Tibial artery (tissue), 4 donors: Measurements from ENCODE around the gene EDEM2.

Source experiments
- DNase-seq, 2 donors: peaks; one replicate each; pipeline ENCODE4 v3.0.0-alpha.2; 2019
- H3K27ac ChIP-seq, 2 donors: fragments of 200-600 bp; sonication (generic) in 1 of 2; 1 replicate in 1 of 2; 2 replicates in 1 of 2; pipeline ENCODE4 v1.5.1; 2018 to 2019; ENCODE audit warnings: mild to moderate bottlenecking in 1 of 2
- H3K27me3 ChIP-seq, 2 donors: fragments of 200-600 bp; sonication (generic) in 1 of 2; one replicate each; pipeline versions ENCODE4 v1.5.1 to v1.6.0; 2016 to 2019
- H3K36me3 ChIP-seq, 3 donors: fragments of 200-600 bp; sonication (generic) in 2 of 3; one replicate each; pipeline ENCODE4 v1.5.1; 2016 to 2019; ENCODE audit warnings: mild to moderate bottlenecking in 2 of 3
- H3K4me1 ChIP-seq, 4 donors: fragments of 200-600 bp; sonication (generic) in 2 of 4; 1 replicate in 3 of 4; 2 replicates in 1 of 4; pipeline ENCODE4 v1.5.1; 2016 to 2019
- H3K4me3 ChIP-seq, 2 donors: fragments of 200-600 bp; sonication (generic) in 1 of 2; 1 replicate in 1 of 2; 2 replicates in 1 of 2; pipeline ENCODE4 v1.5.1; 2018 to 2019; ENCODE audit warnings: mild to moderate bottlenecking in 2 of 2
- H3K9me3 ChIP-seq, 3 donors: fragments of 200-600 bp; sonication (generic) in 1 of 3; one replicate each; pipeline ENCODE4 v1.5.1; 2016 to 2019
- intact Hi-C: fragments of 100-400 bp; cut with DNase I; formaldehyde crosslinking; loops from one replicate; pipeline ENCODE4 v1.15.0; 2023; ENCODE audit warnings: low total_unique reads
- TF ChIP-seq, protein P1 (sequence below), 2 experiments: fragments of 200-600 bp in 1 of 2; fragments of 450-650 bp in 1 of 2; IDR thresholded peaks; one replicate each; pipeline ENCODE4 v1.5.1; 2017 to 2019; ENCODE audit warnings: antibody characterized with exemption in 2 of 2, mild to moderate bottlenecking in 1 of 2, moderate library complexity in 1 of 2

Gene EDEM2

DNA sequence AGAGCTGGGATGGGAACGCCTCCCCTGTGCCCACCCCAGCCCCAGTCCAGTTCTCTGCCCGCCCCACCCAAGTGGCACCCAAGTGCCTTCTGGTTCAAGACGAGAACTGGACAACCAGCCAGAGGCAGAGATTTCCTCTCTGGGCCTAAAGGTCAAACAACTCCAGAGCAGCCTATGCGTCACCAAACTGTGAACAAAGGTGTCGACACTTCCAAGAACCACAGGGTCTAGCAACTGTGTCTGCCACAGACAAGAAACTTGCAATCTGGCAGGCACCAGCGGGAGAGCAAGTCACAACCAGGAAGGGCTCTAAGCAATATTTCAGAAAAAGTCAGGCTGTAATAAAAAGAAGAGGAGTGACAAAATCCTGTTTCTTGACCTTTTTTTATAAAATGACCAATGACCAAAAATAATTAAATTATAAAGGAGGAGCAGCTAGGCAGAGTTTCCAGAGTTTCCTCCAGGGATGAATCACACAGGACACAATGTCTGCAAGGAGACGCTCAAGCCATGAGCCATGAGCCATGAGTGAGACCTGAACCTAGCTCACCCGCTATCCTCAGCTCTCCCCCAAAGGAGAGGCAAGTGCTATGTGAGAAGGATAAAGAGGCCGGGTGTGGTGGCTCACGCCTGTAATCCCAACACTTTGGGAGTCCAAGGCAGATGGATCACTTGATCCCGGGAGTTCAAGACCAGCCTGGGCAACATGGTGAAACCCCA lies 11.1 kb downstream of the EDEM2 start:
- DNase-seq, result peak; percentile 78 to 86
- Histone ChIP-seq H3K4me3 (no peak overlapping the region), H3K36me3 (peaks cover 6 to 89% (median 39%) of the 10 kb centered on the region in 3 donors), H3K27ac (peak overlapping the region; percentile 70 to 76), H3K27me3 (no peaks in the 10 kb centered on the region), H3K4me1 (peaks cover 0 to 32% (median 16%) of the 10 kb centered on the region in 4 donors), H3K9me3 (no peaks in the 10 kb centered on the region)
- TF ChIP-seq, protein P1, sequence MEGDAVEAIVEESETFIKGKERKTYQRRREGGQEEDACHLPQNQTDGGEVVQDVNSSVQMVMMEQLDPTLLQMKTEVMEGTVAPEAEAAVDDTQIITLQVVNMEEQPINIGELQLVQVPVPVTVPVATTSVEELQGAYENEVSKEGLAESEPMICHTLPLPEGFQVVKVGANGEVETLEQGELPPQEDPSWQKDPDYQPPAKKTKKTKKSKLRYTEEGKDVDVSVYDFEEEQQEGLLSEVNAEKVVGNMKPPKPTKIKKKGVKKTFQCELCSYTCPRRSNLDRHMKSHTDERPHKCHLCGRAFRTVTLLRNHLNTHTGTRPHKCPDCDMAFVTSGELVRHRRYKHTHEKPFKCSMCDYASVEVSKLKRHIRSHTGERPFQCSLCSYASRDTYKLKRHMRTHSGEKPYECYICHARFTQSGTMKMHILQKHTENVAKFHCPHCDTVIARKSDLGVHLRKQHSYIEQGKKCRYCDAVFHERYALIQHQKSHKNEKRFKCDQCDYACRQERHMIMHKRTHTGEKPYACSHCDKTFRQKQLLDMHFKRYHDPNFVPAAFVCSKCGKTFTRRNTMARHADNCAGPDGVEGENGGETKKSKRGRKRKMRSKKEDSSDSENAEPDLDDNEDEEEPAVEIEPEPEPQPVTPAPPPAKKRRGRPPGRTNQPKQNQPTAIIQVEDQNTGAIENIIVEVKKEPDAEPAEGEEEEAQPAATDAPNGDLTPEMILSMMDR (IDR thresholded peaks at IDR 0.05), result no peak
- intact Hi-C loops, result no loop called here

DNA sequence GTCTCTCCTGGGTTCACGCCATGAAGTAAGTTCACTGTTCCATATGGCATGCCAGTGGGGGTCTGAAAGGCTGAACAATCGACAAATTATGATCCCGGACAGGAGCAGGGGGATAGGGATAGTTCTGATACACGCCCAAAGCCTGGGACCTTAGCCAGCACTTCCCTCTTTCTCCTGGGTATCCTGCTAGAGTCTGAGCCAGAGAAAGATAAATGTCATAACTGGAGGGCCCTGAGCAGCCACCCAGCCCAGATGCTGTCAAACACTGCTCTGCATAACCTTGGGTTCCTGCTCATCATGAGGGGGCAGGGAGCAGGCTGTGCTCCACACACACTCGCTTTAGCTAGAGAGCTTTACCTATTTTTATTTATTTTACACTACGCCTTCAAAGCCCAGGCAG lies 12.3 kb downstream of the EDEM2 start:
- TF ChIP-seq, protein P1 (IDR thresholded peaks at IDR 0.05), result no peak
- no peaks in the 10 kb centered on the region for H3K27me3 ChIP-seq
- DNase-seq, result peak in 1 of 2 donors; percentile 43
- intact Hi-C loops, result no loop called here
- H3K4me1 ChIP-seq, result peaks cover 0 to 32% (median 16%) of the 10 kb centered on the region in 4 donors
- no peaks in the 10 kb centered on the region for H3K9me3 ChIP-seq
- peaks cover 6 to 93% (median 50%) of the 10 kb centered on the region in 3 donors for H3K36me3 ChIP-seq
- peak overlapping the region; percentile 70 to 76 for H3K27ac ChIP-seq
- H3K4me3 ChIP-seq, result peak overlapping the region; percentile 0 to 27

DNA sequence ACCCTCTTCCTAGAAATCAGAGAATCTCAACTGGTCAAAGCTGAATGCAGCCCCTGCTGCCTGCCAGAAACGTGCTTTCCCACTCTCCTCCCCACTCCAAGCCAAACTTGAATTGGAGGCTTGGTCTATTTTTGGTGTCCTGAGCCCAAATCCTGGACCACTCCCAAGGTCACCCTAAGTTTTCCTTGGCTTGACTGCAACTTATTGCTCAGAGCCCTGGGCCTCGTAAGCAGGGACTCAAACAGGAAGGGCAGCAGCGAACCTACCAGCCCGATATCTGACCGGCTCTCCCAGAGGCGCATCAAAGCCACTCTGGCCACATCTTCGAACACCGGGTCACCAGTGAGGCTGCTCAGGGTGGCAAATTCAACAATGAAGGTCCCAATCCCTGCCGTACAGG lies 12.7 kb downstream of the EDEM2 start:
- peak; percentile 68 to 88 for DNase-seq
- Histone ChIP-seq H3K27me3 (no peaks in the 10 kb centered on the region), H3K27ac (peak overlapping the region; percentile 70 to 76), H3K4me1 (peaks cover 0 to 32% (median 16%) of the 10 kb centered on the region in 4 donors), H3K36me3 (peaks cover 6 to 93% (median 54%) of the 10 kb centered on the region in 3 donors), H3K9me3 (no peaks in the 10 kb centered on the region), H3K4me3 (peak overlapping the region; percentile 0 to 27)
- intact Hi-C loops, result no loop called here
- TF ChIP-seq, protein P1 (IDR thresholded peaks at IDR 0.05), result no peak

DNA sequence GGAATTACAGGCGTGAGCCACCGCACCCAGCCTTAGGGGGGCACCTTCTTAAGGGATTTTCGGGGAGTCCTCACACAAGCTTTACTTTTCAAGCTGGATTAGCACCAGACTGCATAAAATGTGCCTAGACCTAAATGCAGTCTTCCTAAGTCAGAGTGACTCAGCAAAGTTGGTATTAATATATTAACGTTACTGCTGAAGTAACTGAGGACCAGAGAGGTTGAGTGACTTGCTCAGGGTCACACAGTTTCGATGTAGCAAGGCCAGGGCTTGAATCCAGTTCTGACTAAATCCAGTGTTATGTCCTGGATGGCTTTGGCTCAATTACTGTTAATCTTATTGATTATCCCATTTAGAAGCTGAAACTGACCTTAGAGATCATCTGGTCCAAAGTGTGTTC lies 13.4 kb downstream of the EDEM2 start:
- H3K36me3 ChIP-seq, result peaks cover 6 to 93% (median 59%) of the 10 kb centered on the region in 3 donors
- H3K9me3 ChIP-seq, result no peaks in the 10 kb centered on the region
- H3K27ac ChIP-seq, result peak overlapping the region; percentile 70 to 76
- DNase-seq, result no peak
- peaks cover 0 to 32% (median 16%) of the 10 kb centered on the region in 4 donors for H3K4me1 ChIP-seq
- TF ChIP-seq, protein P1 (IDR thresholded peaks at IDR 0.05), result no peak
- intact Hi-C loops, result no loop called here
- no peaks in the 10 kb centered on the region for H3K27me3 ChIP-seq
- H3K4me3 ChIP-seq, result no peak overlapping the region

DNA sequence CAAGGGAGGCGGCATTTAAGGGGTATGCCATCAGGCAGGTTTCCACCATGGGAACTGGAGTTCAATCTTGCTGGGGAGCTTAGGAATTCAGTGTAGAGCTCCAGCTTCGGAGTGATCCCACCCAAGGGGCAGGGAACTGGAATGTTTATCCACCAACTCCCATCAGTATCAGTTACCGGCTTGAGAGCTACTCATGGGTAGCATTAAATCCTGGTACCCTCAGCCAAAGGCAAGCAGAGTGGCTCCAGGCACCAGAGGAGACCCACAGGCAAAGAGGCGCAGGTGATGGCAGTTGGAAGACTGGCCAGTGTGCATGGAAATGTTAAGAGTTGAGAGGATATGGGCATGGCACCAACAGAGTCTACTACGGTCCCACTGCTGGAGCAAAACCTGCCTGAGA lies 14.1 kb downstream of the EDEM2 start:
- Histone ChIP-seq H3K9me3 (no peaks in the 10 kb centered on the region), H3K36me3 (peaks cover 11 to 93% (median 62%) of the 10 kb centered on the region in 3 donors), H3K4me3 (no peak overlapping the region), H3K27me3 (no peaks in the 10 kb centered on the region), H3K4me1 (peaks cover 0 to 32% (median 16%) of the 10 kb centered on the region in 4 donors), H3K27ac (peak overlapping the region in 1 of 2 donors; percentile 70)
- intact Hi-C loops, result no loop called here
- DNase-seq, result no peak
- TF ChIP-seq, protein P1 (IDR thresholded peaks at IDR 0.05), result no peak
